ENCODE measurements around the gene PNPLA2.
A peak's percentile ranks its signal among the peaks of the same experiment; 100 is the strongest.

PNPLA2 gene

DNA sequence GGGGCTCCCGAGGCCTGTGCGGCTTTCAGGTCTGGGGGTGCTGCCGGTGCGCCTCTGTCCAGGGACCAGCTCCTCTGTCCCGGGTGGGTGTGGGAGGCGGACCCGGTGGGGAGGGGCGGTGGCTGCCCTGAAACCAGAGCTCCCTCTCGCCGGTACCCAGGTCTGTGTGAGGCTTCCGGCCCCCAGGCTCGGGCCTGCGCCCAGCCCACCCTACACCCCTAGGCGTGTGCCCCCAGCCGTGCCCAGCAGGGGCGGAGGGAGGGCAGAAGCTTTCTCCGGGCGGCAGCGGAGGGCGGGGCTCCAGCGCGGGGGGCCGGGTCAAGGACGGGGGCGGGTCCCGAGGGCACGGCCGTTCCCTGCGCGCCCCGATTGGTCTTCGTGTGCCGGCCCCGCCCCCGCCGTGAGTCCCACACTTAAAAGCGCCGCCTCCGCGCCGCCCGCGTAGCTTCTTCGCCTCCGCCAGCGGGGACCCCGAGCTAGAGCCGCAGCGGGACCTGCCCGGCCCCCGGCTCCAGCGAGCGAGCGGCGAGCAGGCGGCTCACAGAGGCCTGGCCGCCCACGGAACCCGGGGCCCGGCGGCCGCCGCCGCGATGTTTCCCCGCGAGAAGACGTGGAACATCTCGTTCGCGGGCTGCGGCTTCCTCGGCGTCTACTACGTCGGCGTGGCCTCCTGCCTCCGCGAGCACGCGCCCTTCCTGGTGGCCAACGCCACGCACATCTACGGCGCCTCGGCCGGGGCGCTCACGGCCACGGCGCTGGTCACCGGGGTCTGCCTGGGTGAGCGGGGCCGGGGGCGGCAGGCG, 616 bp downstream of the PNPLA2 start:
- peak overlapping the region; percentile 86 for H3K9ac ChIP-seq (ENCODE audit: low read length)
- H3K79me1 ChIP-seq (ENCODE audit: low read length): peaks cover 4% of the 10 kb centered on the region
- H3K4me2 ChIP-seq (ENCODE audit: low read length): peak overlapping the region; percentile 89
- peak overlapping the region; percentile 14 for H3K27ac ChIP-seq (ENCODE audit: low read depth, low read length)
- H3K4ac ChIP-seq (ENCODE audit: low read depth, low read length): peak overlapping the region; percentile 65
- DNase-seq: peak; percentile 90
- H3K18ac ChIP-seq (ENCODE audit: low read length): peak overlapping the region; percentile 51
- H3K56ac ChIP-seq (ENCODE audit: low read length): peak overlapping the region; percentile 92
- no peak overlapping the region for H2BK5ac ChIP-seq (ENCODE audit: low read length)
- no CpG with 5 or more reads among the region's 96 CpGs for WGBS (ENCODE audit: extremely low coverage, insufficient coverage, low lambda C conversion rate)
- no peak overlapping the region for H4K8ac ChIP-seq (ENCODE audit: low read depth, low read length)
- no peak overlapping the region for H2BK120ac ChIP-seq (ENCODE audit: low read depth, low read length)
- no peak overlapping the region for H2BK15ac ChIP-seq (replicated peaks; ENCODE audit: low read depth)
- no peak overlapping the region for H3K23ac ChIP-seq (ENCODE audit: low read length)
- H3K27me3 ChIP-seq (ENCODE audit: insufficient read depth, low read length, poor library complexity): no peaks in the 10 kb centered on the region
- H3K36me3 ChIP-seq (ENCODE audit: control insufficient read depth, insufficient read depth, low read length): no peaks in the 10 kb centered on the region
- H2AK5ac ChIP-seq (ENCODE audit: low read length): no peak overlapping the region
- H3K79me2 ChIP-seq (ENCODE audit: control insufficient read depth, insufficient read depth, low read length): no peaks in the 10 kb centered on the region
- peak overlapping the region; percentile 73 for H3K4me3 ChIP-seq (ENCODE audit: low read length)
- H4K5ac ChIP-seq (ENCODE audit: low read length): no peak overlapping the region
- H3K4me1 ChIP-seq (ENCODE audit: control insufficient read depth, low read depth, low read length): peaks cover 4% of the 10 kb centered on the region

DNA sequence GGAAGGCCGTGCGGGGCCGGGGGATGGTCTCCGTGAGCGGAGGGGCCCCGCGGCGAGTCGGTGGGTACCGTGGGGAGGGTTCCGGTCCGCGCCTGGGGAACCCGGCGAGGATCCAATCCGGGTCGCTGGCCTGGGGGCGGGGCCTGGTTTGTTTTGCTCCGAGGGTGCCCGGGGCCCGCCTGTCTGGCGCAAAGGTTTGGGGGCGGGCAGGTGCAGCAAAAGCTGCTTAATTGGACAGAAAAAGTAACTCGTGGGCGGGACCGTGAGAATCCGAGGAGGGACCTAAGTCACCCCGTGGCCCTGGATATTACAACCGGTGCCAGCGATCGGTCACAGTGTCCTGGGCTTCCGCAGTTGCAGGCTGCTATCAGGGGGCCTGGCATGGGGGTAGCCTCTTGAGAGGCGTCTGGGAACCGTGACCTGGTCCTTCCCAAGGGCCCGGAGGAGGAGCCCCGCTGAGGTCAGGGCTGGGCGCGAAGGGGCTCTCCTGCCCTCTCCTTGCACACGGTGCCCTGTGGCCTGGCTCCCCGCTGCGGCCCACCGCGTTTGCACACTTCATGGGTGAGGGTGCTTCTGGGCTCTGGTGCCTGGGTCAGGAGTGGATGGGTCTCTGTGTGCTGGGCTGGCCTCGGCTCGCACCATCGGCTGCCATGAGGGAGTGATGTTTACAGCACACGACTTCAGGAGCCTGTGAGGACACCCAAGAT, 1.4 kb downstream of the PNPLA2 start:
- Histone ChIP-seq H3K4me3 (ENCODE audit: low read length) (peak overlapping the region; percentile 73), H3K18ac (ENCODE audit: low read length) (peak overlapping the region; percentile 51), H2AK5ac (ENCODE audit: low read length) (no peak overlapping the region), H4K5ac (ENCODE audit: low read length) (no peak overlapping the region), H2BK15ac (replicated peaks; ENCODE audit: low read depth) (no peak overlapping the region), H3K4ac (ENCODE audit: low read depth, low read length) (no peak overlapping the region), H3K4me2 (ENCODE audit: low read length) (peak overlapping the region; percentile 48), H3K56ac (ENCODE audit: low read length) (peak overlapping the region; percentile 92), H3K23ac (ENCODE audit: low read length) (no peak overlapping the region), H3K79me1 (ENCODE audit: low read length) (peaks cover 4% of the 10 kb centered on the region), H3K36me3 (ENCODE audit: control insufficient read depth, insufficient read depth, low read length) (no peaks in the 10 kb centered on the region), H3K79me2 (ENCODE audit: control insufficient read depth, insufficient read depth, low read length) (no peaks in the 10 kb centered on the region), H4K8ac (ENCODE audit: low read depth, low read length) (no peak overlapping the region), H3K4me1 (ENCODE audit: control insufficient read depth, low read depth, low read length) (peaks cover 4% of the 10 kb centered on the region), H3K27me3 (ENCODE audit: insufficient read depth, low read length, poor library complexity) (no peaks in the 10 kb centered on the region), H3K27ac (ENCODE audit: low read depth, low read length) (no peak overlapping the region), H2BK5ac (ENCODE audit: low read length) (no peak overlapping the region), H2BK120ac (ENCODE audit: low read depth, low read length) (no peak overlapping the region), H3K9ac (ENCODE audit: low read length) (peak overlapping the region; percentile 86)
- no CpG with 5 or more reads among the region's 47 CpGs for WGBS (ENCODE audit: extremely low coverage, insufficient coverage, low lambda C conversion rate)
- peak; percentile 85 for DNase-seq

DNA sequence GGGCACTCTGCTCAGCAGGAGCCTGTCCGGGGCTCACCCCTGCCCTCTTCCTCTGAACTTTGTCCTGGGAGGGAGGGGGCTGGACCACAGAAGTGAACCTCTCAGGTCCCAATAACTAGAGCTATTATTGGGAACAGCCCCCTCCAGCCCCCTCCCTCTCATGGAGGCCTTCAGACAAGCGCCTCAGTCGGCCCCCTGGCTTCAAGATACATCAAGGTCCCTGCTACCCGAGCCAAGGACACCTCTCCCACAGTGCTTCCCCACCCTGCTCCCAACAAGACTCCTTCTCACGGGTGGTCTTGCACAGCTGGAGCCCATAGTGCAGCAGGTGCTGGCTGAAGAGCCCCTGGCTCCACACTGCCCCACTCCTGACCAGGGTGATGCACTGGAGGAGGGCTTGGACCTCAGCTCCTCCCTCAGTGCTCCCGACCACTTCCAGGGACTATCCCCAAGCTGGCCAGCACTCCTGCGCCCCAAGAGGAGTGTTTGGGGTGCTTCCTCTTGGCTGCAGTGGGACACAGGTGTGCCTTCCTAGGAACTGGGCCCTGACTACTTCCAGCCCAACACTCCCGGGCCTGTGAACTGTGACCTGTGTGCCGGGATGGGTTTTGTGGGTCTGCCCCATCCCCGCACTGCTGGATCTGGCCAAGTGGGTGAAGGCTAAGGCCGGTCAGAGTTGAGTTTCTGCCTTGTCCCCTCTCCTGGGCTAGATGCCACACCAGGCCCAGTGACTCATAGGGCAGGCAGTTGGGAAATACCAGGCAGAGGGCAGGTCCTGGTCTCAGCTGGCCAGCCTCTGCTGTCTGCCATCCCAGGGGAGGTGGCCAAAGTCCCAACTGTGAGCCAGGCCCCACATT, 2.2 kb downstream of the PNPLA2 start:
- Histone ChIP-seq H3K4me3 (ENCODE audit: low read length) (no peak overlapping the region), H3K18ac (ENCODE audit: low read length) (no peak overlapping the region), H3K23ac (ENCODE audit: low read length) (no peak overlapping the region), H4K8ac (ENCODE audit: low read depth, low read length) (no peak overlapping the region), H3K56ac (ENCODE audit: low read length) (no peak overlapping the region), H2AK5ac (ENCODE audit: low read length) (no peak overlapping the region), H3K27me3 (ENCODE audit: insufficient read depth, low read length, poor library complexity) (no peaks in the 10 kb centered on the region), H3K79me1 (ENCODE audit: low read length) (peaks cover 4% of the 10 kb centered on the region), H3K4ac (ENCODE audit: low read depth, low read length) (no peak overlapping the region), H3K79me2 (ENCODE audit: control insufficient read depth, insufficient read depth, low read length) (no peaks in the 10 kb centered on the region), H2BK15ac (replicated peaks; ENCODE audit: low read depth) (no peak overlapping the region), H3K9ac (ENCODE audit: low read length) (no peak overlapping the region), H3K4me2 (ENCODE audit: low read length) (no peak overlapping the region), H3K36me3 (ENCODE audit: control insufficient read depth, insufficient read depth, low read length) (no peaks in the 10 kb centered on the region), H2BK120ac (ENCODE audit: low read depth, low read length) (no peak overlapping the region), H3K4me1 (ENCODE audit: control insufficient read depth, low read depth, low read length) (peaks cover 4% of the 10 kb centered on the region), H3K27ac (ENCODE audit: low read depth, low read length) (no peak overlapping the region), H2BK5ac (ENCODE audit: low read length) (no peak overlapping the region), H4K5ac (ENCODE audit: low read length) (no peak overlapping the region)
- WGBS (ENCODE audit: extremely low coverage, insufficient coverage, low lambda C conversion rate): no CpG with 5 or more reads among the region's 11 CpGs
- no peak for DNase-seq

GRCh38 chr11:821512-822371, 3.0 kb downstream of the PNPLA2 start:
- Histone ChIP-seq H2BK120ac (ENCODE audit: low read depth, low read length) (no peak overlapping the region), H3K4ac (ENCODE audit: low read depth, low read length) (no peak overlapping the region), H3K4me2 (ENCODE audit: low read length) (no peak overlapping the region), H3K27ac (ENCODE audit: low read depth, low read length) (no peak overlapping the region), H3K79me2 (ENCODE audit: control insufficient read depth, insufficient read depth, low read length) (no peaks in the 10 kb centered on the region), H3K18ac (ENCODE audit: low read length) (no peak overlapping the region), H4K8ac (ENCODE audit: low read depth, low read length) (no peak overlapping the region), H4K5ac (ENCODE audit: low read length) (no peak overlapping the region), H3K79me1 (ENCODE audit: low read length) (peaks cover 4% of the 10 kb centered on the region), H3K9ac (ENCODE audit: low read length) (no peak overlapping the region), H3K23ac (ENCODE audit: low read length) (no peak overlapping the region), H3K4me1 (ENCODE audit: control insufficient read depth, low read depth, low read length) (peaks cover 4% of the 10 kb centered on the region), H2BK15ac (replicated peaks; ENCODE audit: low read depth) (no peak overlapping the region), H3K56ac (ENCODE audit: low read length) (no peak overlapping the region), H3K36me3 (ENCODE audit: control insufficient read depth, insufficient read depth, low read length) (no peaks in the 10 kb centered on the region), H2BK5ac (ENCODE audit: low read length) (no peak overlapping the region), H3K4me3 (ENCODE audit: low read length) (no peak overlapping the region), H2AK5ac (ENCODE audit: low read length) (no peak overlapping the region), H3K27me3 (ENCODE audit: insufficient read depth, low read length, poor library complexity) (no peaks in the 10 kb centered on the region)
- WGBS (ENCODE audit: extremely low coverage, insufficient coverage, low lambda C conversion rate): no CpG with 5 or more reads among the region's 22 CpGs
- no peak for DNase-seq
